Immature natural killer cell (primary cell): ENCODE measurements around the gene TRPM7. TPM values are rescaled to one million over a fixed set of nuclear protein-coding genes. Genes with fewer than 3 reads are reported as not detected.

Experiments
- DNase-seq, 3 donors: peaks; one replicate each; pipeline ENCODE4 v3.0.0; 2022; ENCODE audit warnings: mixed read lengths in 1 of 3
- H3K27ac Mint-ChIP-seq, 6 donors: one replicate each; pipeline ENCODE4 v1.8.0; 2020; ENCODE audit warnings: mixed read lengths in 6 of 6, mild to moderate bottlenecking in 5 of 6, inconsistent platforms in 4 of 6, moderate library complexity in 3 of 6
- H3K27me3 Mint-ChIP-seq, 3 donors: one replicate each; pipeline ENCODE4 v1.8.0; 2020 to 2021; ENCODE audit warnings: low read depth in 3 of 3, mild to moderate bottlenecking in 3 of 3, mixed read lengths in 3 of 3, moderate library complexity in 3 of 3, inconsistent platforms in 1 of 3
- H3K36me3 Mint-ChIP-seq, 3 donors: one replicate each; pipeline ENCODE4 v1.8.0; 2020; ENCODE audit warnings: mixed read lengths in 3 of 3, inconsistent platforms in 2 of 3, mild to moderate bottlenecking in 2 of 3
- H3K4me1 Mint-ChIP-seq, 2 donors: one replicate each; pipeline ENCODE4 v1.8.0; 2020; ENCODE audit warnings: inconsistent platforms in 2 of 2, mild to moderate bottlenecking in 2 of 2, mixed read lengths in 2 of 2, moderate library complexity in 1 of 2
- H3K4me3 Mint-ChIP-seq, 5 donors: one replicate each; pipeline ENCODE4 v1.8.0; 2020; ENCODE audit warnings: mild to moderate bottlenecking in 5 of 5, mixed read lengths in 5 of 5, inconsistent platforms in 3 of 5, moderate library complexity in 3 of 5
- H3K9me3 Mint-ChIP-seq, 6 donors: one replicate each; pipeline ENCODE4 v1.8.0; 2020; ENCODE audit warnings: mild to moderate bottlenecking in 6 of 6, mixed read lengths in 6 of 6, inconsistent platforms in 4 of 6, moderate library complexity in 3 of 6
- polyA plus RNA-seq, 3 donors: library from polyadenylated mRNA; unstranded; fragments of 300-500 nt; fragmentation: Illumina TruSeq; gene quantifications; one replicate each; pipeline ENCODE4 v1.2.3, GENCODE V29; 2021

TRPM7 gene
- polyA plus RNA-seq, 3 donors from 2014 or later = 12.0 to 17.8 (median 12.1) TPM

GRCh38 chr15:50531766-50532165 lies 154.8 kb downstream of the TRPM7 start:
- Mint-ChIP-seq H3K27me3 (peaks cover 0 to 1% (median 0%) of the 10 kb centered on the region in 3 donors), H3K4me1 (no peaks in the 10 kb centered on the region), H3K36me3 (peaks cover 0 to under 1% (median 0%) of the 10 kb centered on the region in 3 donors), H3K9me3 (no peaks in the 10 kb centered on the region), H3K27ac (no peak overlapping the region), H3K4me3 (no peak overlapping the region)
- DNase-seq = no peak

GRCh38 chr15:50531163-50531562 lies 155.4 kb downstream of the TRPM7 start:
- Mint-ChIP-seq H3K27me3 (peaks cover 0 to 1% (median 0%) of the 10 kb centered on the region in 3 donors), H3K4me1 (no peaks in the 10 kb centered on the region), H3K4me3 (no peak overlapping the region), H3K36me3 (no peaks in the 10 kb centered on the region), H3K9me3 (no peaks in the 10 kb centered on the region), H3K27ac (no peak overlapping the region)
- no peak for DNase-seq

- H3K4me1 Mint-ChIP-seq = no peaks in the 10 kb centered on the region
These were observed 162.7 kb downstream of the TRPM7 start for GRCh38 chr15:50523851-50524251.

GRCh38 chr15:50519740-50520425 lies 166.7 kb downstream of the TRPM7 start:
- Mint-ChIP-seq H3K27ac (no peak overlapping the region), H3K9me3 (peaks cover 0 to 3% (median 0%) of the 10 kb centered on the region in 6 donors), H3K4me1 (no peaks in the 10 kb centered on the region), H3K36me3 (peaks cover 0 to 8% (median 4%) of the 10 kb centered on the region in 3 donors), H3K27me3 (no peaks in the 10 kb centered on the region), H3K4me3 (no peak overlapping the region)
- DNase-seq = no peak

More at GRCh38 chr15:50523851-50524251, 162.7 kb downstream of the TRPM7 start:
- H3K36me3 Mint-ChIP-seq = peaks cover 0 to 3% (median 0%) of the 10 kb centered on the region in 3 donors
- H3K4me3 Mint-ChIP-seq = no peak overlapping the region
- no peak overlapping the region for H3K27ac Mint-ChIP-seq
- no peaks in the 10 kb centered on the region for H3K9me3 Mint-ChIP-seq
- no peaks in the 10 kb centered on the region for H3K27me3 Mint-ChIP-seq
- no peak for DNase-seq

- no peaks in the 10 kb centered on the region for H3K36me3 Mint-ChIP-seq
- H3K9me3 Mint-ChIP-seq = peaks cover 0 to 3% (median 0%) of the 10 kb centered on the region in 6 donors
- no peak overlapping the region for H3K27ac Mint-ChIP-seq
- H3K4me3 Mint-ChIP-seq = no peak overlapping the region
- peaks cover 0 to 2% (median 0%) of the 10 kb centered on the region in 3 donors for H3K27me3 Mint-ChIP-seq
- DNase-seq = no peak
- H3K4me1 Mint-ChIP-seq = no peaks in the 10 kb centered on the region
These were observed 173.6 kb downstream of the TRPM7 start for GRCh38 chr15:50513001-50513400.

Other genes starting within 250 kb of the TRPM7 start
- gene USP50, start 140.1 kb downstream of the TRPM7 start, polyA plus RNA-seq = not detected
- gene SPPL2A, start 78.9 kb upstream of the TRPM7 start, polyA plus RNA-seq = 100 to 1,000 TPM; 127 to 219 (median 148) TPM
- 1 to 10 TPM; 2.3 to 7.0 (median 3.2) TPM for gene AP4E1, start 221.9 kb upstream of the TRPM7 start, polyA plus RNA-seq